Hepatocyte (in vitro differentiated cells): Measurements from ENCODE around the gene VGLL4. TPM values are rescaled to one million over a fixed set of nuclear protein-coding genes. Genes with fewer than 3 reads are reported as not detected.
A peak's percentile ranks its signal among the peaks of the same experiment; 100 is the strongest.
"Not testable (repeated sequence)": the region's sequence is repeated elsewhere in the genome, so short reads cannot be mapped to it uniquely, and the experiment has no call there.

ENCODE experiments used
- DNase-seq: peaks from one replicate; pipeline ENCODE4 v3.0.0-alpha.2; 2016; ENCODE audit warnings: low spot score
- H2AFZ ChIP-seq: fragments of 200-600 bp; sonication (generic); 2 replicates; pipeline ENCODE4 v1.6.0; 2016; ENCODE audit warnings: antibody characterized with exemption, mild to moderate bottlenecking
- H3K27ac ChIP-seq: fragments of 200-600 bp; sonication (generic); 2 replicates; pipeline ENCODE4 v1.5.1; 2016; ENCODE audit warnings: mild to moderate bottlenecking
- H3K27me3 ChIP-seq: fragments of 200-600 bp; sonication (generic); 2 replicates; pipeline ENCODE4 v1.6.1; 2016
- H3K36me3 ChIP-seq: fragments of 200-600 bp; sonication (generic); replicated peaks from 2 replicates; pipeline ENCODE4 v1.5.1; 2016; ENCODE audit warnings: low read depth; ENCODE audit not compliant: insufficient read depth
- H3K4me1 ChIP-seq: fragments of 200-600 bp; sonication (generic); 2 replicates; pipeline ENCODE4 v1.5.1; 2016; ENCODE audit warnings: mild to moderate bottlenecking, moderate library complexity; ENCODE audit not compliant: insufficient read depth
- H3K4me2 ChIP-seq: fragments of 200-600 bp; sonication (generic); 2 replicates; pipeline ENCODE4 v1.6.0; 2016
- H3K4me3 ChIP-seq: fragments of 200-600 bp; sonication (generic); 2 replicates; pipeline ENCODE4 v1.5.1; 2016; ENCODE audit warnings: mild to moderate bottlenecking
- H3K79me2 ChIP-seq: fragments of 200-600 bp; sonication (generic); 2 replicates; pipeline ENCODE4 v1.6.0; 2017; ENCODE audit warnings: mild to moderate bottlenecking
- H3K9me2 ChIP-seq: fragments of 200-600 bp; sonication (generic); replicated peaks from 2 replicates; pipeline ENCODE4 v1.6.0; 2017; ENCODE audit warnings: mild to moderate bottlenecking; ENCODE audit not compliant: insufficient read depth
- H3K9me3 ChIP-seq: fragments of 200-600 bp; sonication (generic); 2 replicates; pipeline ENCODE4 v1.5.1; 2016; ENCODE audit warnings: low read depth, mild to moderate bottlenecking
- H4K20me1 ChIP-seq: fragments of 200-600 bp; sonication (generic); 2 replicates; pipeline ENCODE4 v1.6.0; 2016; ENCODE audit warnings: mild to moderate bottlenecking; ENCODE audit not compliant: insufficient read depth, poor library complexity, severe bottlenecking
- EZH2 ChIP-seq: fragments of 200-600 bp; sonication (generic); IDR thresholded peaks from 2 replicates; pipeline ENCODE4 v1.6.1; 2016; ENCODE audit warnings: antibody characterized with exemption, mild to moderate bottlenecking, borderline replicate concordance
- EZH2phosphoT487 ChIP-seq: fragments of 200-600 bp; sonication (generic); IDR thresholded peaks from one replicate; pipeline ENCODE4 v1.6.1; 2018; ENCODE audit warnings: antibody characterized with exemption, mild to moderate bottlenecking, low read depth, moderate library complexity; ENCODE audit not compliant: unreplicated experiment, severe bottlenecking
- WGBS: methylation state at CpG from one replicate; pipeline ENCODE4 v1.1.6; 2016; ENCODE audit warnings: low lambda C conversion rate; ENCODE audit errors: missing lambda C conversion rate; 5-methylcytosine and 5-hydroxymethylcytosine counted together
- polyA plus RNA-seq: library from polyadenylated mRNA; unstranded; fragments of >200 nt; fragmentation: Nextera tagmentation; extraction: Ambion mirVana; gene quantifications from 2 replicates; pipeline ENCODE4 v1.2.1, GENCODE V29; 2016
- total RNA-seq: library from RNA; depleted of rRNA; stranded (reverse); fragments of >200 nt; gene quantifications from 2 replicates; pipeline ENCODE4 v1.2.3, GENCODE V29; 2014
- TF ChIP-seq, protein P1 (sequence below): fragments of 200-600 bp; sonication (generic); IDR thresholded peaks from 2 replicates; pipeline ENCODE4 v1.5.1; 2016; ENCODE audit warnings: antibody characterized with exemption, mild to moderate bottlenecking; ENCODE audit not compliant: poor library complexity

VGLL4 gene
- total and polyA plus RNA-seq, 2 experiments from 2014 or later, result 57.9 to 109 TPM

- H2AFZ ChIP-seq, result no peak overlapping the region
- DNase-seq, result peak; percentile 56
- H3K79me2 ChIP-seq, result no peaks in the 10 kb centered on the region
- H4K20me1 ChIP-seq, result no peaks in the 10 kb centered on the region
- no peaks in the 10 kb centered on the region for H3K9me2 ChIP-seq
- H3K4me2 ChIP-seq, result no peak overlapping the region
- H3K36me3 ChIP-seq, result no peaks in the 10 kb centered on the region
- WGBS, result 52% methylated on average over 7 of the region's 7 CpGs
- TF ChIP-seq, protein P1, sequence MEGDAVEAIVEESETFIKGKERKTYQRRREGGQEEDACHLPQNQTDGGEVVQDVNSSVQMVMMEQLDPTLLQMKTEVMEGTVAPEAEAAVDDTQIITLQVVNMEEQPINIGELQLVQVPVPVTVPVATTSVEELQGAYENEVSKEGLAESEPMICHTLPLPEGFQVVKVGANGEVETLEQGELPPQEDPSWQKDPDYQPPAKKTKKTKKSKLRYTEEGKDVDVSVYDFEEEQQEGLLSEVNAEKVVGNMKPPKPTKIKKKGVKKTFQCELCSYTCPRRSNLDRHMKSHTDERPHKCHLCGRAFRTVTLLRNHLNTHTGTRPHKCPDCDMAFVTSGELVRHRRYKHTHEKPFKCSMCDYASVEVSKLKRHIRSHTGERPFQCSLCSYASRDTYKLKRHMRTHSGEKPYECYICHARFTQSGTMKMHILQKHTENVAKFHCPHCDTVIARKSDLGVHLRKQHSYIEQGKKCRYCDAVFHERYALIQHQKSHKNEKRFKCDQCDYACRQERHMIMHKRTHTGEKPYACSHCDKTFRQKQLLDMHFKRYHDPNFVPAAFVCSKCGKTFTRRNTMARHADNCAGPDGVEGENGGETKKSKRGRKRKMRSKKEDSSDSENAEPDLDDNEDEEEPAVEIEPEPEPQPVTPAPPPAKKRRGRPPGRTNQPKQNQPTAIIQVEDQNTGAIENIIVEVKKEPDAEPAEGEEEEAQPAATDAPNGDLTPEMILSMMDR, result no peak
- no peak for TF ChIP-seq EZH2
- TF ChIP-seq EZH2phosphoT487, result no peak
- H3K4me3 ChIP-seq, result no peak overlapping the region
- H3K9me3 ChIP-seq, result no peaks in the 10 kb centered on the region
- peak overlapping the region; percentile 61 for H3K27ac ChIP-seq
- no peaks in the 10 kb centered on the region for H3K27me3 ChIP-seq
- peaks cover 24% of the 10 kb centered on the region for H3K4me1 ChIP-seq
Observed at GRCh38 chr3:11514191-11514821, 129.4 kb downstream of the VGLL4 start.

DNA sequence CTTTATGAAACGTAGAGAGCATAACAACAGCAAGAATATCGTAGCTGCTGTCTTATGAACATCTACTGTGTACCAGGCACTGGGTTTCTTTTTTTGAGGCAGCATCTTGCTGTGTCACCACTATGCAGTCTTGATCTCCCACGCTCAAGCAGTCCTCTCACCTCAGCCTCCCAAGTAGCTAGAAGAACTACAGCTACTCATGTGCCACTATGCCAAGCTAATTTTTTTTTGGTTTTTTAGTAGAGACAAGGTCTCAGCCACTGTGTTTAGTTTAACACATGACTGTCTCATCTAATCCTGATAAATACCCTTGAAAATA lies 129.9 kb downstream of the VGLL4 start:
- H2AFZ ChIP-seq, result no peak overlapping the region
- H3K36me3 ChIP-seq, result no peaks in the 10 kb centered on the region
- H3K9me3 ChIP-seq, result no peaks in the 10 kb centered on the region
- no peak for DNase-seq
- H3K27ac ChIP-seq, result peak overlapping the region; percentile 61
- H3K27me3 ChIP-seq, result no peaks in the 10 kb centered on the region
- no peaks in the 10 kb centered on the region for H4K20me1 ChIP-seq
- H3K4me1 ChIP-seq, result peaks cover 26% of the 10 kb centered on the region
- no peak overlapping the region for H3K4me2 ChIP-seq
- H3K9me2 ChIP-seq, result no peaks in the 10 kb centered on the region
- TF ChIP-seq, protein P1, result no peak
- TF ChIP-seq EZH2 (no peak), EZH2phosphoT487 (no peak)
- no peak overlapping the region for H3K4me3 ChIP-seq
- no peaks in the 10 kb centered on the region for H3K79me2 ChIP-seq
- WGBS, result 94% methylated on average over 3 of the region's 3 CpGs

DNA sequence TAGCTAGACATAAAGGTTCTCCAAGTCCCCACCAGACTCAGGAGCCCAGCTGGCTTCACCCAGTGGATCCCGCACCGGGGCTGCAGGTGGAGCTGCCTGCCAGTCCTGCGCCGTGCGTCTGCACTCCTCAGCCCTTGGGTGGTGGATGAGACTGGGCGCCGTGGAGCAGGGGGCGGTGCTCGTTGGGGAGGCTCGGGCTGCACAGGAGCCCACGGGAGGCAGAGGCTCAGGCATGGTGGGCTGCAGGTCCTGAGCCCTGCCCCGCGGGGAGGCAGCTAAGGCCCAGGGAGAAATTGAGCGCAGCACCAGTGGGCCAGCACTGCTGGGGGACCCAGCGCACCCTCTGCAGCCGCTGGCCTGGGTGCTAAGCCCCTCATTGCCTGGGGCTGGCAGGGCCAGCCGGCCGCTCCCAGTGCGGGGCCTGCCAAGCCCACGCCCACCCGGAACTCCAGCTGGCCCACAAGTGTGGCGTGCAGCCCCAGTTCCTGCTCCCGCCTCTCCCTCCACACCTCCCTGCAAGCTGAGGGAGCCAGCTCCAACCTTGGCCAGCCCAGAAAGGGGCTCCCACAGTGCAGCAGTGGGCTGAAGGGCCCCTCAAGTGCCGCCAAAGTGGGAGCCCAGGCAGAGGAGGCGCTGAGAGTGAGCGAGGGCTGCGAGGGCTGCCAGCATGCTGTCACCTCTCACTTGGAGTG lies 130.4 kb downstream of the VGLL4 start:
- H3K9me3 ChIP-seq, result not testable (repeated sequence)
- 96% methylated on average over 25 of the region's 27 CpGs for WGBS

GRCh38 chr3:11511606-11512005 lies 132.1 kb downstream of the VGLL4 start:
- not testable (repeated sequence) for H2AFZ ChIP-seq, DNase-seq, H3K27me3 ChIP-seq, H3K36me3 ChIP-seq, H3K4me3 ChIP-seq, H3K9me3 ChIP-seq, H3K4me2 ChIP-seq, H3K9me2 ChIP-seq, H3K27ac ChIP-seq, H3K79me2 ChIP-seq, H4K20me1 ChIP-seq
- 96% methylated on average over 12 of the region's 20 CpGs for WGBS
- H3K4me1 ChIP-seq, result peaks cover 37% of the 10 kb centered on the region

More for the DNA sequence above, 130.4 kb downstream of the VGLL4 start:
- not testable (repeated sequence) for H2AFZ ChIP-seq, H3K9me2 ChIP-seq, H3K4me3 ChIP-seq, H3K4me2 ChIP-seq, H3K36me3 ChIP-seq, H3K27me3 ChIP-seq, H4K20me1 ChIP-seq, H3K27ac ChIP-seq, DNase-seq, H3K79me2 ChIP-seq
- peaks cover 31% of the 10 kb centered on the region for H3K4me1 ChIP-seq
